NCI-H446 (cell line): ENCODE measurements around the gene PTPRT.

Experiments used
- DNase-seq, 2 experiments: peaks; one replicate each; lab custom pipeline; 2025; lab: John Stamatoyannopoulos, UW

PTPRT gene

DNA sequence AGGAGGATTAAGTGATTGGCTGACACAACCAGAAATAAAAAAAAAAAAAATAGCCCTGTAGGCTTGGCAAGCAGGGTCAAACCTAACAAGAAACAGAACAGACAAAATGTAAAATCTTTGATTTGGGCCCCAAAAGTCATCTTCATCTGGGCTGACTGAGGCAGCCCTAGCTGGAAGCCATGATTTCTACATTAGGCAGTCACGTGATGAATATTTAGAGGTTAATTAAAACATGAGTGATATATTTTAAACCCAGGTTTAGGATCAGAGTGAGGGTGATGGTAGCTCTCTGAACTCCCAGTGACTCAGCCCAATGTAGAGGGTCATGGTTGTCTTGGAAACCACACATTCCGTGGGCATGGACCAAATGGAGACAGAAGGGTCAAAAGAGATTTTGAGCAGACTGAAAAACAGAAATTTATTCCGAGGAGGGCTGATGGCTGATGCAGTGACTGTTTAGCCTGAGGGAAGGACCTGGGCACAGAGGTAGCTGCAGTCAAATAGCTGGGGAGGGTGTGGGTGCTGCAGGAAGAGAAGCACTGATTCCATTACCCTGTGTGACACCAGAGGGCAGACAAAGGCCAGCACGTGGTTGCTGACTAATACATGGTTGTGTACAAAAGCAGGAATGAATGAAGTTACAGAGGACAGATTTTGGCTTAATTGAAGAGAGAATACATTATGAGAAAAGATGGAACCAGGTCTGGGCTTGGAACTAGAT is 998.4 kb downstream of the PTPRT start:
- DNase-seq = no peak

DNA sequence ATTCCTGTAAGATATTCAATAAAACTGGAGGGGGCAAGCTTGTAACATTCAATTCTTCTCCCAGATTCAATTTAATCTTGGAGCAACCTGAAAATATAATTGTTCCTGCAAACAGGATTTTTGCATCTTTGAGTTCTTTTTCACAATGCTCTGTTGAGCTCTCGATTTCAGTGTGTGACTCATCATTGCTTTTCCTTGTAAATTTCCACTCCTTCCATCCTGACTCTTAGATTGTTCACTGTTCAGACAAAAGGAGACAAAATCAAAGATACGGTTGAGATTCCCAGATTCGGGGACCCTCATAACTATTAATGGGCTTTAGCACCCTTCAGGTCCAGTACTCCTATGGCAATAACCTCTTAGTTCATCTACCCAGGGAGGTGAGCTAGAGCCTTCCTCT is 999.6 kb downstream of the PTPRT start:
- DNase-seq = no peak

DNA sequence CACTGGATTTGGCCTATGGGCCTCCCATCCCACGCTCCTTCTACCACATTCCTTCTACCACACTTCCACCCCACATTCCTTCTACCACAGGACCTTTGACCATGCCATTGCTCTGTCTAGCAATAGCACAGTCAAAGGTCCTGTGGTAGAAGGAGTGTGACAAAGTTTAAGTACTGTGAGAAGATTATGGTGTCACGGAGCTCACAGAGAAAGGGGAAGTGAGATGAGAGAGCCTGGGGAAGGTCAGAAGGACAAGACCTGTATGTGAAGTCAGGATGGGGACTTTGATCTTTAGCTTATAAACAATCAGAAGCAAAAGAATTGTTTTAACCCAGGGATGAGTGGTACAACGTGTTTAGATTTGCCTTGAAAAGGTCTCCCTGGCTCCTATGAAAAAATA is 1003.4 kb downstream of the PTPRT start:
- no peak for DNase-seq

DNA sequence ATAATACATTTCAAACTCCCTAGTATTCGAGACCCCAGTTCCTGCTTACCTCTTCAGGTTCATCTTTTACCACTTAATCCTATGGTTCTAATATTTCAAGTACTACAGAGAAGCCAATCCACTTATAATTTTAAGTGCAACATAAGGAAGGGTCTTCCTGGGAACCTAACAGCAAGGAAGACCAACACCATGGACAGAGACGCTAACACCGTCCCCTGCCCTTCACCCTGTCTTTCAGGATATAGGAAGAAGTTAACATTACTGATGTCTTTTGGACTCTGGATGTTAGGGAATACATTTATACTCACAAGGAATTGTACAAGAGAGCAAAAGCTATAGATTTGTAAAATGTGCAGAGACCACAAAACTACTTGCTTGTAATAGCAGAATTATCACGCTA is 1006.6 kb downstream of the PTPRT start:
- DNase-seq = no peak

DNA sequence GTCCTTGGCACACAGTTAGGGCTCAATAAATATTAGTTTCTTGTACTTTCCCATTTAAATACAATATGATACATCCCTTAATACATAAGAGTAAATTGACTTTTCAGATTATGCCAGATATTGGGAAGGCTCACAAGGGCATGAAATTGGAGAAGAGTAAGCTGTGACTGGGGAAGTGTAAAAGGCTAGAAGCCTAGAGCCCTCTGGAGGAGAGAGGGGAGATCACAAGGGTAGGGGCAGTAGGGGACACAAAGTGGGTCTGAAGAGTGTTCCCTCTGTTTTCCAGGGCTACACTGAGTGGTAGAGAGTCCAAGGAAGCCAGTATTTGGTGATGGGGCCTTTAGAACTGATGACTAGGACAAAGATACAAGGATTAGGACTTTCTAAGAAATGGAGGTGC is 1008.6 kb downstream of the PTPRT start:
- DNase-seq = no peak

DNA sequence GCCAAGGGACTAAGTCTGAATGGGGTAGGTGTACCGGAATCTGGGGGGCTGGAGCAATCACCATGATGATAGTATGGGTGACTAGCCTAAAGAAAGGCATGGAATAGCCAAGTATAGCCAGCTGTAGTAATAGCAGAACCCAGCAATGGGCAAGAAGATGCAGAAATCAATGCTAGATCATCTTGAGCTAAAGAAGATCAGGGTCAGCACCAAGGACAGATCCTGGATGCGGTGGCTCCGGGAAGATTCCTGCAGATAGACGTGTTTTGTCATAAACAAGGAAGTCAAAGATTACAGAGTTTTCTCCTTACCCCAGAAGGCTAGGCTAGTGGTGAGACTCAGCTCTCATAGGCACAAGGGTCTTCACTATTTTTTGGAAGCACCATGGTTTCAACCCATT is 1009.9 kb downstream of the PTPRT start:
- DNase-seq = no peak

DNA sequence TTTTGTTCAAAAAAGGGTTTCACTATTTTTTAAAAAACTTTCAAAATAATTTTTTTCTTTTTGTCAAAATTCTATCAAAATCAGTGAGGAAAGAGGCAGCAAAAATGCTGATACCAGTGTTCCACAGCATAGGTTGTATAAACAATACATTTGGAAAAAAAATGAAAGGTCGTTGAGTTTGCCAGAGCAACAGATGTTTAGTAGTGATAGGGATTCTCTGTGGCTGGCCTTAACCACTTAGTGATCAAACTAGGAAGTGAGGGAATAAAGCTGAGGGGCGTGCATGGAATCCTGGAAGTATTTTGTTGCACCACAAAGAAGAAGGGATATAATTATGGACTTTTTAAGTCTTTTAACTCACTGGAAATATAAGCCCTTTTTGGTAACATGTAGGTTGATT is 1016.3 kb downstream of the PTPRT start:
- no peak for DNase-seq

DNA sequence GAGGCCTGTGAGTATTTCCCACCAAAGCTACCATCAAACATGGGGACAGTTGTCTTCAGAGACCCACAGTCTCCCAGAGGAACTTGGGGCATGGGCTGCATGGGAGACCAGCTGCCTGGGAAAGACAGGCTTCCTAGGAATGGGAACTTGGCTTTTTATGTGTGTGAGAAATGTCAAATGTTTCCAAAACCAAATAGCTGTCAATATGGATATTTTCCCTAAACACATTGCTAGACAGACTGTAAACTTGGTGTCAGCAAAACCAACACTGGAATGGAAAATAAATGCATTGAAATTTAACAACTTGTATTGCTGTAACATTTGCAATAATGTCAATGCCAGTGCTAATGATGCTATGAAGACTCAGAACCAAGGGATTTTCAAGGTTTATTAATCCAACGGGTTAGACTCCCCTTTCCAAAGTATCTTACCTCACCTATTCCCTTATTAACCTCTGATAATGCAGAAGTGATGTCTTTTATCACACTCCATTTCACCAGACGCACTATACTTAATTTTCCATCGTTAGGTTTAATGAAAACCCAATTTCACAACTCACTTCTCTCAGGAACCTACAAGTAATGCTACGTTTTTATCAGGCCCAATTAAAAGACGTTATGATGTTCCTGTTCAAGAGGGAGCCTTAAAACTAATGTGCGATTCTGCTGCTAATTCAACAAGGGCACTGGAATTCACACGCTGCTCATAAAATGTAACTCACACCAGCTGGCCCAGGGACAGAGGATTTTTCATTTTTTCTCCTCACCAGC is 1025.4 kb downstream of the PTPRT start:
- no peak for DNase-seq

DNA sequence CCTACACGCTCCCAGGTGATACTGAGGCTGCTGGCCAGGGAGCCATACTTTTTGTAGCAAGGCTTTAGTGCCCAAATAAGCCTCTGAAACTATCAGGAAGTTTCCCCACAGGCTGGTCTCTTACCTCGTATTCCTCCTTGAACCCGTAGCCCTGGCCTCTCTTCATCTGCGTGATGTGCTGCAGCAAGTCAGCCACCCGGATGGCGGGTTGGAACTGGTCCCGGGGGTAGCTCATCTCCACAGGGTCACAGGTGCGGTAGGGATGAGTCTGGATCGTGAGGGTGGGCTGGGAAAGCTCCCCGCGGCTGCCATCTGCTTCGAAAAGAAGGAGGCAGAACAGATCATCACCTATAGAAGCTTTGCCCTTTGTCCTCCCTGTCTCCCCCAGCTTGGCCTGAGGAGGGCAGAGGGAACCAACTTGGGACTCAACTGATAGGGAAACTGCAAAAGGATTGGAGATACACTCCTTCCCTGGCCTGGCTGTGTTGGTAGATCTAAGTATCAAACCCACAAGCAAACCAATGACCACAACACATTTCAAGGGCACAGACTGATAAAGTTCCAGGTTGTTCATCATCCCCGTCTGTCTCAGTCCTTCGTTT is 1028.4 kb downstream of the PTPRT start:
- DNase-seq = no peak

DNA sequence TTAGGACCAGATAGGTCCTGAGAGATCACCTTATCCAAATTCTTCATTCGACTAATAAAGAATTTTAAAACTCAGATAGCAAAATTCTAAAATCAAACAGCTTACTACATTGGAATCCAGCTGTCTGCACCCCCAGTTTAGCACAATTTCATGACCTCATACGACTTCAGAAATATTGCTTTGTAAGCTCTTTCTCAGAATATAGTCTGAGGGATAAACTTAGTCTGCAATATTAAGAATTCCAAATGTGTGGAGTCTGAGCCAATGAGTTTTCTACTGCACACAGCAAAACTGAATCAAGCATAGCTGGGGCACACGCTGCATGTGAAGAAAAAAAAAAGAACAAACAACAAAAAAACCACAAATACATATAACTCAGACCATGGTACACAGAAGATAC is 1029.9 kb downstream of the PTPRT start:
- DNase-seq = no peak

DNA sequence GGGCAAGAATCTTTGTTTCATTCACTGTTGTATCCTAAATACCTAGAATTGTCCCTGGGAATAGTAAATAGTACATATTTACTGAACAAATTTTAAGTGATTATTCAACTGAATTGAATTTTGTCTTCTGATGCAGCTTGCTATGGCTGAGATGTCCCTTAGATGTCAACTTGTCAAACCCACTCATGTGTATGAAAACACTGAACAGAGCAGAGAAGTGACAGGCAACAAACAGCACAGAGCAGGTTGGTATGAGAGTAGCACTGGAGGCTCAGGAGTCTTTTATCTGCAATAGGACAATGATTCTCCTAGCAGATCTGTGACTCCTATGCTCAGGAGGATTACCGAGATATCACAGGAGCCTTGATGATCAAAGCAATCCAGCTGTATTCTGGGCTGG is 1031.4 kb downstream of the PTPRT start:
- no peak for DNase-seq

DNA sequence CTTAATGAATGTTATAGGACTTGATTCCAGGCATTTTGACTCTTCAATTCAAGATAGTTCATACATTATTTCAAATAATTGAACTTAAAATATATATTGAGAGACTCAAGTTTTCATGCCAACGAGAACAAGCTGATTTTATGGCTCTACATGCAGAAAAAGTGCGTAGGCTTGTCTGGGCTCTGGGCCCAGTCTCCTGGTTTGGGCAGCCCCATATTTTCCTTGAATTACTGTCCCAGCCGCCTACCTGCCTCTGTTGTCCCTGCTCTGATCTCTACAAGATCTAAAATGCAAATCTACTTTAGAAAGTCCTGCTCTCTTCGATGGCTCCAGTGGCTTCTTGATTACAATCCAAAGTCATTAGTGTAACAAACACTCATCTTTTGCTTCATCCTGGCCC is 1034.1 kb downstream of the PTPRT start:
- DNase-seq = no peak

DNA sequence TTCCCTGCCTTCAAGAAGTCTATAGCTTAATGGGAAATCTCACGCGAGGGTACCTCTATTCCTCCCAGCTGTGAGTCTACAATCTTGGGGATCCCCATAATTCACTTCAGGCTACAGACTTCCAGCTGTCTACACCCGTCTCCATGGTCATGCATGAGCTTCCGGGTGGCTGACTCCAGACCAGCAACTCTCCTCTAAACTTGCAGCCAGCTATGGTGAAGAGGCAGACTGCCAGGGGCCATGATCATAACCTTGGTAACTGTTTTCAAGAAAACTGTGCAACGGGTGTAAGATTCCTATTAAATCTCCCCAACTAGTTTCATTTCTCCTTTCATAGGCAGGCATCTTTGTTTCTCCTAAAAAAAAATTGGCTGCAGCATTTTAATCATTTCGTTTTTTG is 1037.1 kb downstream of the PTPRT start:
- no peak for DNase-seq

DNA sequence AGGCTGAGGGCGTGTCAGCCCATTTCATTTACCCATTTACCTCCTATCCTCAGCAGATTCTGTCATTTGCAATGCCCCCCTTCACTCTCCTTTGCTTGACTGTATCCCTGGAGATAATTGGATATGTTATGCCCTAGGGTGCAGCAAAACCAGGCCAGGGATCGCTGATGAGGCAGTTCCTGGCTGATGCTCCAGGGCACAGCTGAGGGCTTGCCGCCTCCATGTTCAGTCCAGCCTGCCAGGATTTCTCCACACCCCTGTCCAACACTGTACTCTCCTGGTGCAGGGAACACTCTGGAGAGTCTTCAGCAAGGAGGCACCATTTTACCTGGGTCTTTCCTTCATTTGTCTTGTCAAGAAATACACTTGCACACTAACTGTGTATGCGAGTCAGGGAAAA is 1039.5 kb downstream of the PTPRT start:
- DNase-seq = no peak

DNA sequence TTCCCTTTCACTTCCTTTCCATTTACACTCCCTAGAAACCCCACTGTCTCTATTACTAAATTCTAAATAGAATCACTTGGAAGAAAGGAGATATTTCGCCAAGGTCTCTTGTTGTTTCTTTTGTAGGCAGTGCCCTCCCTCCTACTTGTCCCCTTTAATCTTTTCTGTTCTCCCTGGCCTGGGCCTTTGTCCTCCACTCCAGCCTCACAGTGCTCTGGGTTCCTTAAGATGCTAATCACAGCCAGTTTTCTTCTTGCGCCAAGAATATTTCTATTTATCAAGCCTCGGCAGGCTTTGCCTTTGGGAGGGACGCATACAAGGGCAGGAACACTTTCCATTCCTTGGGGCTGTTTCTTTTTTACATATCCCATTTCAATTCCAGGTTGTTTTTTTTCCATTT is 1051.0 kb downstream of the PTPRT start:
- no peak for DNase-seq

DNA sequence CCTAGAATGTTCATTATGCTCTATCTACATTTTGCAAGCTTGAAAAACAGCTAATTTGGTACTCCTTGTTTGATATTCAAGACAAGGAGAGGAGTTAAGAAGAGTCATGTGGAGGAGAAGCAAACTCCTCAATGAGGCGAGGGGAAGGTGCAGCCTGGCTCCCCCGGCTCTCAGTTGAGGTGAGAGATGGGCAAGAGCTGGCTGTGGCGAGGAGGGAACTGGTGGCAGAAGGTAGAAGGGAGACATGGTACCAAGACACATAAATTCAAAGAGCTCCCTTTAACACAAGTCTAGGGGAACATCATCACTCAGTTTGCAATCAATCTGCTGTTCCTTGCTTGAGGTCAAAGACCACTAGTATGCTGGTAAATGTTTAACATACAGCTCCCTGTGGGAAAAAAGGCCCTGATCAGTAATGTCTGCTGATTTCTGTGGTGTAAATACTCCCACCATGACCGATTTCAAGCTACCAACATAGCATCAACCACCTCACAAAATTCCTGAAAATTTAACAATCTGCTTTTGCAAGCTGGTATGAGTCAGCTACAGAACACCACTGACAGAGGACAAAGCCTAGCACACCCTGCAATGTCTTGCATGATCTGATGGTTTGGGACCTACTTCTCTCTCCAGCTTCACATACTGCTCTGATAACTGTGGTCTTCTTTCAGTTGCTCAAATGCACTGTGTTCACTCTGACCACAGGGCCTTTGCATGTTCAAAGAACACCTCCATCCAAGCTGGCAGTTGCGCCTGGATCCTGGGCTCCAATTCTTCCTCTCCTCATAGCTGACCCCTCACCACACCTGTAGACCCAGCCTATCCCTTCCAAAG is 1055.2 kb downstream of the PTPRT start:
- no peak for DNase-seq

DNA sequence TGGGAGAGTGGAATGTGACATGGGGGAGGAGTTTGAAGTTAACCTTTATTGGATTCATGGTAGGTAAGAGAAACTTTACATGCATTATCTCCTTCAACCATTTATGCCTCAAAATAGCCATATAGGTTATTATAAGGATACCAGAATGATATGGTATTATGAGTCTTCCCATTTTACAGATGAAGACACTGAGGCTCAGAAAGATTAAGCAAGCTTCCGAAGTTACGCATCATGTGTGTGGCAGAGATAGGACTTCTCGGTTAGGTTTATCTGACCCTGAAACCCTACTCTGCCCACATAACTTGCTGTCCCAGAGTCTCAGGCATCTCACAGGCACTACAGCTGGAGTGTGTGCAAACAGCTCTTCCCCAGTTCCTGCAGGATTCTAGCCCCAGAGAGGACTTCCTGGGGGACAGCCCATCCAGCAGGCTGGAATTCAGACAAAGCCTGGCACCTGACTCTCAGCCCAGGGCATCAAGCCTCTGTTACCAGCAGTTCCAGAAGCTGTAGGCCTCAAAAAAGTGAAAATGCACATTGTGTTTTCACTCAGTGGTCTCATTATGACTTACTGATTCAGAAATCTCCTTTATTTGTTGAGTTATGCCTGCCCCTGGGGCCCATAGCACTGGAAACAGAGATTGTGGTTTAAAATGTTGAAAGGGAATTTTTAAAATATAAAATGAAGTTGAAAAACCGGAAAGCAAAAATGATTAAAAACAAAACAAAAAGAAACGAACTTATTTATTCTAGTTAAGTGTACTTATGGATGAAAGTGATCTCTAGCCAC is 1058.7 kb downstream of the PTPRT start:
- DNase-seq = no peak

DNA sequence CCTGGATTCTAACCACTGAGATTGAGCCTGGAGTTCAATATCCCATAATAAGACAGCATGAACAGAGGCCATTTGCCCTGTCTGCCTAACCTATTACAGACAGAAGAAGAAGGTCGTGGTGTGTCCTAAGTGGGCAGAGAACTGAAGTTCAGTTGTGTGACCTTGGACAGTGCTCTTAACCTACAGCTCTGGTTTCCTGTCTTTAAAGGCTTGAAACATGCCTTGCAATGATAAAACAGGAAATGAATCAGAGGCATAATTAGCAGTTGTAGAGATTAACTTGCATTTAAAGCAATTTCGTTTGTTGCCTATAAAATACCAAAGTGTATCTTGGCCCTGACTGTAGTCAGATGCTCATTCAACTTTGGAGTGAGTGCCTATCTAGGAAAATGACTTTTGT is 1064.3 kb downstream of the PTPRT start:
- DNase-seq = no peak

DNA sequence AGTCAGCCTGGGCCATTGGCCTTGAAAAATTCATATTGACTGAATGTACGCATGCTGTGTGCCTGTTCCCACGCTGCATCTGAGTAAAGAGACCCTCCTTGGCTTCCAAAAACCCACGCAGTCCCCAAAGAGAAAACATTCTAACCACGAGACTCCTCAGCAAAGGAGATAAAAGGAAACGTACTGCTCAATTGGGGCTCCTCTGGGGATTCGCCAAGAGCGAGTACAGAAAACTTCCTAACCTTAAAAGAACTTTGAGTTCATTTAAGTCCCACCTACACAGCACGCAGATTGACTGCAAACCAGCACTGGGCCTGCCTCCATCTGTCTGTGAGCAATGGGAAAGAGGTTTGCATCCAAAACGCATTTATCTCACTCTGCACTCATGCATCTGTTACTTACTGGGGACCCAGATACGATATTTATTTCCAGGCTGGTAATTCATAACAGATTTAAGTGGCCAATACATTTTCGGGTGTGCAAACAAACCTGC is 1065.7 kb downstream of the PTPRT start:
- DNase-seq = peak in 1 of 2 experiments; percentile 22

DNA sequence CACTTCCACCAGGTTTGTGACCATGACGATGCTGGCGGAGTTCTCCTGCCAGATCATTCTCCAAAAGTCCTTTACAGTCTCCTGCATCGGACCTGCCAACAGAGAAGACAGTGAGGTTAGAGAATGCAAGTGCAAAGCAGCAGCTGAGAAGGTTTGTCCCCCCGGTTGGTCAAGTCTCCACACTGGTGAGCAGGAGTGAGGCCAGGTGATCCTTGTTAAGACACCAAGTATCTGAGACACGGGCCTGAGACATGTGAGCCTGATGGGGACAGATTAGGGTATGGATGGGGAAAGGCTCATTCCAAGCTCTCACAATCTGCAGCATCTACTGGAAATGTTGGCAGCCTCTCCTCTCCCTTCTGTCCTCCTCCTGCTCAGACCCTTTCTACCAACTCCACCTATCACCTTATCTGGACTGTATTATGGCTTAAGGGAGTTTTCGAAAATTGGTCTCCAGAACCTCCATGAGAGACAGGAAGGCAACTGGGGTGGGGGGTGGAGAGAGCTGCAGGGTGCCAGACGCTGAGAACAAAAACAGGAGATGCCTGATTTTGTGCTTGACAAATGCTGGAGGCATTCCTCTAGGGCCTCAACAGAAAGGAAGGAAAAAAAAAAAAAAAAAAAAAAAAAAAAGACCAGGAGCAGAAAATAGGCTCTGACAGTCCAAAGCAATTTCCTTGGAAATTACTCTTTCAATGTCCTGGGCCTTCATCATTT is 1071.1 kb downstream of the PTPRT start:
- no peak for DNase-seq

DNA sequence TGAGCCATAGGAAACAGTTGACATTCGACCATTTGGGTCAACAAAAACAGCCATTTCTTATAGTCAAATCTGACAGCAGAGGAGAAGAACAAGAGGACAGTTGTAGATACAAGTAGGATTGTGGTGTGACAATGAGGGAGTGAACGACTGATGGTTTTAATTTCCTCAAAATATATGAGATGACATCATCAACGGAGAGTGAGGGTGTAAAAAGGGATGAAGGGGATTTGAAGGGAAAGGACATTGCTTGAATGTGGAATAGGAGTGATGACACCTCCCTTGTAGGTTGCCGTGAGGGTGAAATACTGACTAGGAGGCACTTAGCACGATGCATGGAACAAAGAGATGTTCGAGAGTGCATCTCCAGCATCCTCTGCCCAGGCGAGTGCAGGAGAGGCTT is 1071.7 kb downstream of the PTPRT start:
- DNase-seq = no peak
